ENCODE results near the gene C1orf159.

The C1orf159 gene

GRCh38 chr1:1048765-1049164 is 67.1 kb downstream of the C1orf159 start (continued):
- TF ChIP-seq ZNF148 (tag by site-specific recombination; IDR thresholded peaks at IDR 0.05; ENCODE audit: borderline replicate concordance) (no peak), ZNF473 (tag by site-specific recombination; IDR thresholded peaks at IDR 0.05) (no peak), ZNF677 (tag by site-specific recombination; IDR thresholded peaks at IDR 0.05) (no peak), ZNF202 (tag by site-specific recombination; IDR thresholded peaks at IDR 0.05; ENCODE audit: borderline replicate concordance) (no peak), ZEB2 (tag by site-specific recombination; IDR thresholded peaks at IDR 0.05) (no peak), ZNF112 (tag by site-specific recombination; IDR thresholded peaks at IDR 0.05) (no peak), SP7 (tag by site-specific recombination; IDR thresholded peaks at IDR 0.05) (no peak), ZNF707 (tag by site-specific recombination; IDR thresholded peaks at IDR 0.05) (no peak), ZNF571 (tag by site-specific recombination; IDR thresholded peaks at IDR 0.05) (no peak), ZNF76 (tag by site-specific recombination; IDR thresholded peaks at IDR 0.05; ENCODE audit: borderline replicate concordance, low read depth) (no peak), ZNF544 (tag by site-specific recombination; IDR thresholded peaks at IDR 0.05) (no peak), ZNF747 (tag by site-specific recombination; IDR thresholded peaks at IDR 0.05) (no peak), ZNF175 (tag by site-specific recombination; IDR thresholded peaks at IDR 0.05) (no peak), ZBTB44 (tag by site-specific recombination; IDR thresholded peaks at IDR 0.05) (no peak), ZNF302 (tag by site-specific recombination; IDR thresholded peaks at IDR 0.05; ENCODE audit: low read depth) (no peak), KLF7 (tag by site-specific recombination; IDR thresholded peaks at IDR 0.05; ENCODE audit: borderline replicate concordance) (no peak), ZBTB26 (tag by site-specific recombination; optimal IDR thresholded peaks at IDR 0.05) (no peak)

GRCh38 chr1:1047963-1048362 is 67.9 kb downstream of the C1orf159 start:
- Histone ChIP-seq H3K4me1 (ENCODE audit: control insufficient read depth, insufficient read depth, low read length) (no peaks in the 10 kb centered on the region), H3K27ac (ENCODE audit: extremely low read depth, low read depth, low read length) (no peak overlapping the region), H3K36me3 (ENCODE audit: control insufficient read depth in 2 of 2, insufficient read depth in 1 of 2, low read length in 2 of 2) (peaks cover 0 to 81% of the 10 kb centered on the region in 2 experiments; a peak in 1 of 3 replicates), H3K4me3 (ENCODE audit: low read depth, low read length) (no peak overlapping the region), H3K9me3 (ENCODE audit: control insufficient read depth, insufficient read depth, low read depth, low read length) (no peaks in the 10 kb centered on the region)
- CTCF ChIA-PET: interaction anchor here (0.7 kb wide), 1 partner anchor 23 kb away, joined by 3 read pairs; no protein-coding TSS in a partner anchor
- POLR2A ChIA-PET: no interaction called here
- TF ChIP-seq ZNF292 (tag by site-specific recombination; IDR thresholded peaks at IDR 0.05; ENCODE audit: borderline replicate concordance, low read depth): no peak
- no peak for TF ChIP-seq ZBTB21 (tag by site-specific recombination; IDR thresholded peaks at IDR 0.05)
- no peak for TF ChIP-seq ZNF518A (tag by site-specific recombination; conservative IDR thresholded peaks at IDR 0.05; ENCODE audit: low read depth)
- no peak for TF ChIP-seq ZNF19 (tag by site-specific recombination; IDR thresholded peaks at IDR 0.05; ENCODE audit: low read depth)
- TF ChIP-seq ZNF169 (tag by site-specific recombination; IDR thresholded peaks at IDR 0.05): no peak
- no peak for TF ChIP-seq ZNF658 (tag by site-specific recombination; IDR thresholded peaks at IDR 0.05)
- no peak for TF ChIP-seq SP2 (tag by site-specific recombination; IDR thresholded peaks at IDR 0.05)
- no peak for TF ChIP-seq ZNF624 (tag by site-specific recombination; IDR thresholded peaks at IDR 0.05)
